IMR-90 (cell line): Measurements from ENCODE around the gene POMGNT1. TPM values are rescaled to one million over a fixed set of nuclear protein-coding genes. Genes with fewer than 3 reads are reported as not detected.

Source experiments
- ATAC-seq: fragments of 200-7000 bp; cut with Tn5 transposase; 2 replicates; pipeline ENCODE4 v1.9.1; 2020; ENCODE audit warnings: low read depth, mild to moderate bottlenecking, moderate library complexity
- BruUV-seq: library from RNA; stranded (reverse); fragments of 400-500 nt; replicated peaks from 2 replicates; lab custom pipeline; 2021; lab: Mats Ljungman, UMichigan
- CTCF ChIA-PET: fragments of 300-600 bp; formaldehyde crosslinking; extraction: SDS; loops from one replicate; lab custom pipeline; 2021; ENCODE audit warnings: antibody characterized with exemption; lab: Yijun Ruan, JAX
- POLR2A ChIA-PET: fragments of 300-600 bp; sonication (Branson Sonifier 250); formaldehyde crosslinking; loops from one replicate; lab custom pipeline; 2022; ENCODE audit warnings: antibody characterized with exemption; ENCODE audit not compliant: unreplicated experiment; lab: Charles Lee
- DNase-seq: peaks from one replicate; pipeline ENCODE4 v3.0.0; 2013
- H2AFZ ChIP-seq: replicated peaks from 2 replicates; pipeline ENCODE3; 2013; ENCODE audit warnings: low read length, mild to moderate bottlenecking; ENCODE audit not compliant: poor library complexity
- H2AK5ac ChIP-seq: 2 replicates; pipeline ENCODE4 v1.6.1; 2013; ENCODE audit warnings: low read depth, low read length, inconsistent platforms
- H2AK9ac ChIP-seq: replicated peaks from 2 replicates; pipeline ENCODE3; 2013; ENCODE audit warnings: mild to moderate bottlenecking, low read depth, low read length, moderate library complexity; ENCODE audit not compliant: poor library complexity
- H2BK120ac ChIP-seq: 2 replicates; pipeline ENCODE4 v1.6.1; 2013; ENCODE audit warnings: low read depth, low read length, inconsistent platforms
- H2BK15ac ChIP-seq: 3 replicates; pipeline ENCODE4 v1.6.1; 2013; ENCODE audit warnings: low read depth, low read length, inconsistent platforms
- H2BK20ac ChIP-seq: 2 replicates; pipeline ENCODE4 v1.6.1; 2013; ENCODE audit warnings: low read depth, mild to moderate bottlenecking, inconsistent platforms, low read length, moderate library complexity
- H2BK5ac ChIP-seq: 2 replicates; pipeline ENCODE4 v1.6.1; 2013; ENCODE audit warnings: mild to moderate bottlenecking, low read depth, low read length, inconsistent platforms; ENCODE audit not compliant: poor library complexity, severe bottlenecking
- H3K14ac ChIP-seq: replicated peaks from 2 replicates; pipeline ENCODE4 v1.6.1; 2013; ENCODE audit warnings: low read depth, low read length, inconsistent platforms
- H3K18ac ChIP-seq: 2 replicates; pipeline ENCODE4 v1.6.1; 2013; ENCODE audit warnings: low read depth, low read length, control low read depth
- H3K23ac ChIP-seq: 2 replicates; pipeline ENCODE4 v1.6.1; 2013; ENCODE audit warnings: low read depth, low read length, inconsistent platforms
- H3K27ac ChIP-seq: 2 replicates; pipeline ENCODE4 v1.5.1; 2013; ENCODE audit warnings: mild to moderate bottlenecking, control low read depth, low read length; ENCODE audit not compliant: insufficient read depth
- H3K27me3 ChIP-seq: 2 replicates; pipeline ENCODE4 v1.6.1; 2013; ENCODE audit warnings: low read length; ENCODE audit not compliant: control insufficient read depth, insufficient read depth
- H3K36me3 ChIP-seq: 2 replicates; pipeline ENCODE4 v1.6.1; 2013; ENCODE audit warnings: low read length, mixed read lengths; ENCODE audit not compliant: control insufficient read depth, insufficient read depth
- H3K4ac ChIP-seq: 2 replicates; pipeline ENCODE4 v1.6.1; 2013; ENCODE audit warnings: low read depth, low read length, inconsistent platforms
- H3K4me1 ChIP-seq: 2 replicates; pipeline ENCODE4 v1.6.1; 2013; ENCODE audit warnings: low read length, mixed read lengths; ENCODE audit not compliant: control insufficient read depth, insufficient read depth
- H3K4me2 ChIP-seq: 2 replicates; pipeline ENCODE4 v1.6.1; 2013; ENCODE audit warnings: low read depth, mild to moderate bottlenecking, control low read depth, low read length, moderate library complexity
- H3K4me3 ChIP-seq: 2 replicates; pipeline ENCODE4 v1.5.1; 2013; ENCODE audit warnings: low read depth, mild to moderate bottlenecking, control low read depth, low read length, moderate library complexity; ENCODE audit not compliant: insufficient read depth
- H3K56ac ChIP-seq: 2 replicates; pipeline ENCODE4 v1.6.1; 2013; ENCODE audit warnings: low read length, inconsistent platforms; ENCODE audit not compliant: insufficient read depth; ENCODE audit errors: extremely low read depth
- H3K79me1 ChIP-seq, 2 experiments: 2 replicates each; pipeline ENCODE4 v1.6.1; 2013; ENCODE audit warnings: low read length in 2 of 2, inconsistent platforms in 1 of 2, low read depth in 1 of 2
- H3K9ac ChIP-seq: 2 replicates; pipeline ENCODE4 v1.6.1; 2013; ENCODE audit warnings: low read depth, low read length, control low read depth
- H3K9me1 ChIP-seq: 2 replicates; pipeline ENCODE4 v1.6.1; 2013; ENCODE audit warnings: low read length, inconsistent platforms; ENCODE audit not compliant: insufficient read depth
- H3K9me3 ChIP-seq: 2 replicates; pipeline ENCODE4 v1.6.1; 2013; ENCODE audit warnings: low read length; ENCODE audit not compliant: control insufficient read depth, insufficient read depth
- H4K20me1 ChIP-seq: 2 replicates; pipeline ENCODE4 v1.6.1; 2013; ENCODE audit warnings: low read length, inconsistent platforms; ENCODE audit not compliant: insufficient read depth
- H4K5ac ChIP-seq: 2 replicates; pipeline ENCODE4 v1.6.1; 2013; ENCODE audit warnings: mild to moderate bottlenecking, low read depth, low read length, control low read depth
- H4K8ac ChIP-seq, 2 experiments: 2 replicates each; pipeline ENCODE4 v1.6.1; 2013; ENCODE audit warnings: low read depth in 2 of 2, low read length in 2 of 2, control low read depth in 1 of 2, inconsistent platforms in 1 of 2
- H4K91ac ChIP-seq: 2 replicates; pipeline ENCODE4 v1.6.1; 2013; ENCODE audit warnings: low read depth, low read length, inconsistent platforms; ENCODE audit not compliant: insufficient read depth
- BHLHE40 ChIP-seq: fragments of 150-350 bp; IDR thresholded peaks from 2 replicates; pipeline ENCODE4 v1.6.1; 2016; ENCODE audit warnings: mild to moderate bottlenecking, low read depth, low read length
- CEBPB ChIP-seq: IDR thresholded peaks from 2 replicates; pipeline ENCODE4 v1.6.1; 2012; ENCODE audit warnings: low read depth, low read length, improper control_type of control experiment
- CHD1 ChIP-seq: IDR thresholded peaks from 2 replicates; pipeline ENCODE4 v1.6.1; 2012; ENCODE audit warnings: low read depth, low read length, improper control_type of control experiment
- FOS ChIP-seq: fragments of 150-350 bp; IDR thresholded peaks from 2 replicates; pipeline ENCODE4 v1.6.1; 2016; ENCODE audit warnings: low read depth, low read length
- MAFK ChIP-seq: IDR thresholded peaks from 2 replicates; pipeline ENCODE4 v1.6.1; 2012; ENCODE audit warnings: low read depth, low read length, improper control_type of control experiment
- MAZ ChIP-seq: IDR thresholded peaks from 2 replicates; pipeline ENCODE4 v1.6.1; 2012; ENCODE audit warnings: low read depth, mild to moderate bottlenecking, low read length, improper control_type of control experiment, moderate library complexity, borderline replicate concordance
- MXI1 ChIP-seq: IDR thresholded peaks from 2 replicates; pipeline ENCODE4 v1.6.1; 2012; ENCODE audit warnings: low read depth, mild to moderate bottlenecking, low read length, moderate library complexity, borderline replicate concordance
- NFE2L2 ChIP-seq: fragments of 150-350 bp; IDR thresholded peaks from 2 replicates; pipeline ENCODE4 v1.6.1; 2016; ENCODE audit warnings: low read depth, mild to moderate bottlenecking, low read length
- POLR2A ChIP-seq: IDR thresholded peaks from 2 replicates; pipeline ENCODE4 v1.6.1; 2012; ENCODE audit warnings: mild to moderate bottlenecking, low read depth, low read length
- RAD21 ChIP-seq: IDR thresholded peaks from 2 replicates; pipeline ENCODE4 v1.6.1; 2012; ENCODE audit warnings: low read length, improper control_type of control experiment
- RCOR1 ChIP-seq: IDR thresholded peaks from 2 replicates; pipeline ENCODE4 v1.6.1; 2012; ENCODE audit warnings: mild to moderate bottlenecking, low read length, improper control_type of control experiment; ENCODE audit not compliant: insufficient replicate concordance
- RFX5 ChIP-seq: IDR thresholded peaks from 2 replicates; pipeline ENCODE4 v1.8.0; 2012; ENCODE audit warnings: low read depth, mild to moderate bottlenecking, low read length, moderate library complexity
- SMC3 ChIP-seq: fragments of 150-350 bp; IDR thresholded peaks from 2 replicates; pipeline ENCODE4 v1.6.1; 2016; ENCODE audit warnings: low read depth, mild to moderate bottlenecking, antibody characterized with exemption, low read length, moderate library complexity
- WGBS, 2 experiments: methylation state at CpG; one replicate each; pipeline versions ENCODE4 v1.1.5 to v1.1.7; 2013; ENCODE audit warnings: missing lambda C conversion rate in 2 of 2; ENCODE audit not compliant: insufficient read length in 1 of 2; ENCODE audit errors: extremely low coverage in 2 of 2; 5-methylcytosine and 5-hydroxymethylcytosine counted together
- dilution Hi-C: fragments of 300-500 bp; cut with HindIII; formaldehyde crosslinking; loops from one replicate; pipeline ENCODE4 v1.14.3; 2018; ENCODE audit warnings: low sequenced_read_pairs; ENCODE audit not compliant: unreplicated experiment
- in situ Hi-C: fragments of 300-500 bp; cut with MboI; formaldehyde crosslinking; loops from 3 replicates; pipeline ENCODE4 v1.14.3; 2019; ENCODE audit warnings: low sequenced_read_pairs, inconsistent platforms, mixed read lengths
- intact Hi-C: fragments of 100-400 bp; cut with micrococcal nuclease; formaldehyde crosslinking; loops from 2 replicates; pipeline ENCODE4 v1.10.0; 2022
- polyA plus RNA-seq, 3 experiments: library from polyadenylated mRNA; depleted of rRNA; stranded (reverse); fragments of >200 nt; gene quantifications; 2 replicates each; pipeline ENCODE4 v1.2.3, GENCODE V29; 2012; ENCODE audit warnings: low replicate concordance in 1 of 3
- total RNA-seq: library from RNA; depleted of rRNA; stranded (reverse); fragments of >200 nt; gene quantifications from 2 replicates; pipeline ENCODE4 v1.2.3, GENCODE V29; 2012
- TF ChIP-seq, protein P1 (sequence below): fragments of 150-350 bp; IDR thresholded peaks from 2 replicates; pipeline ENCODE4 v1.6.1; 2016; ENCODE audit warnings: low read depth, mild to moderate bottlenecking, low read length, moderate library complexity, borderline replicate concordance
- TF ChIP-seq, protein P2 (sequence below): fragments of 150-350 bp; IDR thresholded peaks from 2 replicates; pipeline ENCODE4 v1.6.1; 2017; ENCODE audit warnings: mild to moderate bottlenecking, antibody characterized with exemption, low read length, low read depth
- TF ChIP-seq, protein P3 (sequence below): conservative IDR thresholded peaks from 2 replicates; pipeline ENCODE4 v1.5.1; 2012; ENCODE audit warnings: mild to moderate bottlenecking, low read depth, low read length, improper control_type of control experiment

The POMGNT1 gene
- total and polyA plus RNA-seq, 2 of the 4 experiments (the other 2 are of a cell fraction): 54.8 to 65.3 TPM

DNA sequence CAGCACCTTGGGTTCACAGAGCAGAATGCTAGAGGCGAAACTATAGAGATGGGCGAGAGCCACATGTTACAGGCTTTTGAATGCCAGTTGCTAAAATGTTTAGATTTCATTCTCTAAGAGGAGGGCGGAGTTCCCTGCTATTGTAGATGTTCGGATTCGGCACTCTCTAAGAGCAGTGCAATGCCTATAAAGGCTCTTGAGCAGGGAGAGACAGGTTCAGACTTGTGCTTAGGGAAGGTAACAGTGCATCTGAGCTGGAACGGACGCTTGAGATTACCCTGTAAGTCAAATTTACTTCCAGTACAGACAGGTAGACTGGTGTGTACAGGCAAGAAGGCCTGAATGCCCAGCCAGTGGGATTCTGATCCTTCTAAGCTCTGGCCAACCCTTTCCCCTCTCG lies 20.2 kb upstream of the POMGNT1 start:
- H2AK5ac ChIP-seq: no peak overlapping the region
- H3K4me1 ChIP-seq: peaks cover 2% of the 10 kb centered on the region; the same call in 1 of the 2 replicates
- H3K9ac ChIP-seq: no peak overlapping the region
- no peak overlapping the region for H3K4ac ChIP-seq
- no peak overlapping the region for H3K56ac ChIP-seq
- H2BK5ac ChIP-seq: no peak overlapping the region
- H3K27me3 ChIP-seq: no peaks in the 10 kb centered on the region
- 0 out of 2 replicates have a peak overlapping the region, but pooled peaks have one; percentile 58 for H3K14ac ChIP-seq
- H4K8ac ChIP-seq: 0 out of 4 replicates have a peak overlapping the region, but pooled peaks of 1 of the 2 experiments have one; percentile 17
- WGBS, 2 experiments: 100% methylated on average over 2 of the region's 8 CpGs; no CpG with 5 or more reads in 1 of the 2 experiments
- intact Hi-C loops: no loop called here
- no peak overlapping the region; the same call in 1 of the 2 replicates for H4K5ac ChIP-seq
- no TSS peak for BruUV-seq
- CTCF ChIA-PET: interaction anchor here (0.6 kb wide), 1 partner anchor 181 kb away, joined by 3 read pairs; no protein-coding TSS in a partner anchor
- ATAC-seq (peak; percentile 66), DNase-seq (no peak)
- dilution Hi-C loops: no loop called here
- H4K20me1 ChIP-seq: no peaks in the 10 kb centered on the region
- H3K23ac ChIP-seq: no peak overlapping the region
- TF ChIP-seq MAZ (no peak), POLR2A (no peak), CEBPB (no peak), MAFK (no peak), RFX5 (no peak), CHD1 (no peak), BHLHE40 (no peak), SMC3 (no peak), NFE2L2 (no peak), MXI1 (no peak), RCOR1 (no peak), RAD21 (no peak), FOS (no peak)
- TF ChIP-seq, protein P1, sequence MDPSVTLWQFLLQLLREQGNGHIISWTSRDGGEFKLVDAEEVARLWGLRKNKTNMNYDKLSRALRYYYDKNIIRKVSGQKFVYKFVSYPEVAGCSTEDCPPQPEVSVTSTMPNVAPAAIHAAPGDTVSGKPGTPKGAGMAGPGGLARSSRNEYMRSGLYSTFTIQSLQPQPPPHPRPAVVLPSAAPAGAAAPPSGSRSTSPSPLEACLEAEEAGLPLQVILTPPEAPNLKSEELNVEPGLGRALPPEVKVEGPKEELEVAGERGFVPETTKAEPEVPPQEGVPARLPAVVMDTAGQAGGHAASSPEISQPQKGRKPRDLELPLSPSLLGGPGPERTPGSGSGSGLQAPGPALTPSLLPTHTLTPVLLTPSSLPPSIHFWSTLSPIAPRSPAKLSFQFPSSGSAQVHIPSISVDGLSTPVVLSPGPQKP: no peak
- TF ChIP-seq, protein P2, sequence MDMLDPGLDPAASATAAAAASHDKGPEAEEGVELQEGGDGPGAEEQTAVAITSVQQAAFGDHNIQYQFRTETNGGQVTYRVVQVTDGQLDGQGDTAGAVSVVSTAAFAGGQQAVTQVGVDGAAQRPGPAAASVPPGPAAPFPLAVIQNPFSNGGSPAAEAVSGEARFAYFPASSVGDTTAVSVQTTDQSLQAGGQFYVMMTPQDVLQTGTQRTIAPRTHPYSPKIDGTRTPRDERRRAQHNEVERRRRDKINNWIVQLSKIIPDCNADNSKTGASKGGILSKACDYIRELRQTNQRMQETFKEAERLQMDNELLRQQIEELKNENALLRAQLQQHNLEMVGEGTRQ: no peak
- TF ChIP-seq, protein P3, sequence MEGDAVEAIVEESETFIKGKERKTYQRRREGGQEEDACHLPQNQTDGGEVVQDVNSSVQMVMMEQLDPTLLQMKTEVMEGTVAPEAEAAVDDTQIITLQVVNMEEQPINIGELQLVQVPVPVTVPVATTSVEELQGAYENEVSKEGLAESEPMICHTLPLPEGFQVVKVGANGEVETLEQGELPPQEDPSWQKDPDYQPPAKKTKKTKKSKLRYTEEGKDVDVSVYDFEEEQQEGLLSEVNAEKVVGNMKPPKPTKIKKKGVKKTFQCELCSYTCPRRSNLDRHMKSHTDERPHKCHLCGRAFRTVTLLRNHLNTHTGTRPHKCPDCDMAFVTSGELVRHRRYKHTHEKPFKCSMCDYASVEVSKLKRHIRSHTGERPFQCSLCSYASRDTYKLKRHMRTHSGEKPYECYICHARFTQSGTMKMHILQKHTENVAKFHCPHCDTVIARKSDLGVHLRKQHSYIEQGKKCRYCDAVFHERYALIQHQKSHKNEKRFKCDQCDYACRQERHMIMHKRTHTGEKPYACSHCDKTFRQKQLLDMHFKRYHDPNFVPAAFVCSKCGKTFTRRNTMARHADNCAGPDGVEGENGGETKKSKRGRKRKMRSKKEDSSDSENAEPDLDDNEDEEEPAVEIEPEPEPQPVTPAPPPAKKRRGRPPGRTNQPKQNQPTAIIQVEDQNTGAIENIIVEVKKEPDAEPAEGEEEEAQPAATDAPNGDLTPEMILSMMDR: no peak
- H2BK15ac ChIP-seq: no peak overlapping the region
- peak overlapping the region; percentile 34 for H2BK120ac ChIP-seq
- no peak overlapping the region for H3K18ac ChIP-seq
- H2AFZ ChIP-seq: no peak overlapping the region
- H2BK20ac ChIP-seq: peak overlapping the region; percentile 18; the same call in 1 of the 2 replicates
- H3K4me3 ChIP-seq: no peak overlapping the region
- peak overlapping the region; percentile 3 for H2AK9ac ChIP-seq
- POLR2A ChIA-PET: no interaction called here
- peaks cover 2% of the 10 kb centered on the region; the same call in 1 of the 2 replicates for H3K36me3 ChIP-seq
- H3K27ac ChIP-seq: peak overlapping the region; percentile 3; the same call in 1 of the 2 replicates
- H3K4me2 ChIP-seq: no peak overlapping the region
- 0 out of 2 replicates have a peak, but pooled peaks cover 6% of the 10 kb centered on the region for H3K9me1 ChIP-seq
- no peak overlapping the region for H4K91ac ChIP-seq
- in situ Hi-C loops: no loop called here
- H3K79me1 ChIP-seq: no peaks in the 10 kb centered on the region
- H3K9me3 ChIP-seq: no peaks in the 10 kb centered on the region
